ENCODE measurements around the gene LPAR3.
"Not testable (repeated sequence)": the region's sequence is repeated elsewhere in the genome, so short reads cannot be mapped to it uniquely, and the experiment has no call there.

The LPAR3 gene

GRCh38 chr1:84902727-84903126 is 9.7 kb upstream of the LPAR3 start:
- DNase-seq (ENCODE audit: low spot score): not testable (repeated sequence)

GRCh38 chr1:84899969-84900368 is 7.0 kb upstream of the LPAR3 start:
- no peak for DNase-seq (ENCODE audit: low spot score)

DNA sequence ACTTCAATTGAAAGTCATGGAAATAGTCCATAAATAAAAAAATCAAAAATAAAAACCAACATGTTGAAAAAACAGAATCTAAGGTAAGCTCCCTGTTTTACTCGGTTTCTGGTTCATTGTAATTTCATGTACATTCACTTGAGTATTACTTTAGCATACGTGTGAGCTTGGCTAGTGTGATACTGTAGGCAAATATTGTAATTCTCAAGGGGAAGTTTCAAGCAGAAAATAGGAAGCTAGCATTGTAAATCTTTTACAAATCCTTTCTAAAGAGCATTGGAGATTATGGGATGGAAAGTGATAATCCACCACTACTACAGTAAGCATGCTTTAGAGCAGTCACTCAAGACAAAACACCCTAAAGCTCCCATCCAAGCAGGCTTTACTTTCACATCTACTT is 3.3 kb upstream of the LPAR3 start:
- no peak for DNase-seq (ENCODE audit: low spot score)

GRCh38 chr1:84890566-84890965 is 2.4 kb downstream of the LPAR3 start:
- DNase-seq (ENCODE audit: low spot score): no peak

DNA sequence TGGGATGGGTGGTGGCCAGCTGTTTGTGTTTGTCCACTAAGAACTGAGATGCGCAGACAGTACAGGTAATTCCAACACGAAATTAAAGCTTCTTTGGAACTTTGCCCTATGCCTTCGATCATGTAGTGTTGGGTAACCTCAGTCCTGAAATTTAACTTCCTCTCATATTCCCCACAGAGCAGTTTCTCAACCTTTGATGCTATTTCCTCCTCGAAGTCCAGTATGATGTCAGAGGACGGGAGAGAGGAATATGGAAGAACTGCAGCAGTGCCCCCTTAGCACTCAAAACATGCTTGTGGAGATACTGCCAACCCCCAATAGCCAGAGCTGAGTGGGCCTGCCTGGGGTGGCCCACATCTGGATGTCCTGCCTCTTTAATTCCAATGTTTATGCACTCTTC is 3.6 kb downstream of the LPAR3 start:
- DNase-seq (ENCODE audit: low spot score): no peak

GRCh38 chr1:84888753-84889152 is 4.3 kb downstream of the LPAR3 start:
- no peak for DNase-seq (ENCODE audit: low spot score)

- no peak for DNase-seq (ENCODE audit: low spot score)
These were observed 5.6 kb downstream of the LPAR3 start for GRCh38 chr1:84887261-84887934.

DNA sequence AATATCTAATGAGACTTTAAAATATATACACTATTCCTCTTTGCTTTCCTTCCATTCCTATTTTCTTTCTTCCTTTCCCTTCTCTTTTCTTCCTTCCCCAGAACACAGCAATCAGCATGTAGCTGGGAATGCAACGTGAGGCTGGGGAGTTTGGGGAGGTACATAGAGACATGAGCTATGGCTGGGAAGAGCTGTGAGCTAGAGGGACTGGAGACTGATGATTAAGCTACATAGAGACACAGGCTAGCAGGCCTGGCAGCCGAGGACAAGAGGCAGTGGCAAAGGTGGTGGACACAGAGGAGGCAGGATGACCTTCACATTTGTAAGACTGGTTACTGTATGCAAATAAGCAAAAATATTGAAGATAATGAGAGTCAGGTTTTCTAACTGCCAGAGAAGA is 7.5 kb downstream of the LPAR3 start:
- no peak for DNase-seq (ENCODE audit: low spot score)

DNA sequence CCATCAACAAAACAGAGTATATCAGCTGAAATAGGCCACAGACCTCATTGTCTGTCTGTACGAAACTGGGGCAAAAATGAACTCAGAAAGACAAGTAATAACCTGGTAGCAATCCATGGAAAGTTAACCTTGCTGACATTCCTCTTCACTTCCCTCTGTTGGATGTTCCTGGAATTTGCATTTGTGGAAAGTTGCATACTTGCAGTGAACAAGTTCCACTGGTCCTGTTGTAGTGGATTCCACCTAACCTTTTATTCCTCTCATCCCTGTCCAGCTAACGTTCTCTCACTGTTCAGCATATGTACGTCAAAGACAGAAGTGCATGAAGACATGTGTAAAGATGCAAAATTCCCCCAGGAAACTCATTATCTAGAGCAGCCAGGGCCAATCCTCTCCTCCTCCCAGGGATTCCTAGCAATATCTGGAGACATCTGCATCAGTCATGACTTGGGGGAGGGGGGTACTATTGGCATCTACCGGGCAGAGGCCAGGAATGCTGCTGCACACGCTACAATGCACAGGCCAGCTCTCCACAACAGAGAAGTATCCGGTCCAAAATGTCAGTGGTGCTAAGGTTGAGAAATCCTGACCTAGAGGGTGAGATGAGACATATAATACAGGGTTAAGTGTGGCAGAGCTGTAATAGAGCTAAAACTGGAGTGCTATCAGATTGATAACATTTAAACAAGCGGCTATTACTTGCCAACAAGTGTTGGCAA is 8.2 kb downstream of the LPAR3 start:
- DNase-seq (ENCODE audit: low spot score): no peak

DNA sequence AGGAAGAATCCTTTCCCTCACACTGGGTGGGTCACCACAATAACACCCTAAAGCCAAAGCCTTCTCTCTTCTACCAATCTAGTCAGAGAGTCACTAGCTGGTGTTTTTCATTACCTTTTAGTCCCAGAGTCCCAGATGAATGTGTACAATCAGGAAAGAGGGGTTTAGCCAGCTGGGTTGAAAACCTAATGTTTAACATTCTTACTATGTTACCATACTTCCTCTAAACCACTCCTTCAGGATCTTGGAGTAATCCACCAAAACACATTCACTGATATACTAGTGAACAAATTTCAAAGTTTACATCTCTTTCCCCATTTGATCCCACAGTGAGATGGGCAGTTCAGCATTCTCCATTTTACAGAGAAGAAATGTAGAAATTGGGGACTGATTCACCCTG is 9.7 kb downstream of the LPAR3 start:
- DNase-seq (ENCODE audit: low spot score): no peak

DNA sequence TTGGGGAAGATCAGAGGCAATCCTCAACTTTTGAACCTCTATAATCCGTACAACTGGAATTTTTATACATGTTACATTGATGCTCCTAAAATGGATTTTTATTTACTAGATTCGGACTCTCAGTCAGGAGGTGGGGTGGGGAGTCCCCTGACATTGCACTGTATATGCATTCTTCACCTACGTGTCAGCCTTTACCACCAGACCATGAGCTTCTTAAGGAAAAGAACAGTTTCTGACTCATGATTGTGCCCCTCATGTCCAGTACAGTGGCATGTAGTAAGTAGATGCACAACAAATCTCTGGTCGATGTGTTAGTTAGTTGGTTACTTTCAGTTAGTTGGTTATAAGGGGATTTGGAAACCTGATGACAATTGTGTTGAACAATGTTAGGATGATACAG is 15.4 kb downstream of the LPAR3 start:
- no peak for DNase-seq (ENCODE audit: low spot score)

DNA sequence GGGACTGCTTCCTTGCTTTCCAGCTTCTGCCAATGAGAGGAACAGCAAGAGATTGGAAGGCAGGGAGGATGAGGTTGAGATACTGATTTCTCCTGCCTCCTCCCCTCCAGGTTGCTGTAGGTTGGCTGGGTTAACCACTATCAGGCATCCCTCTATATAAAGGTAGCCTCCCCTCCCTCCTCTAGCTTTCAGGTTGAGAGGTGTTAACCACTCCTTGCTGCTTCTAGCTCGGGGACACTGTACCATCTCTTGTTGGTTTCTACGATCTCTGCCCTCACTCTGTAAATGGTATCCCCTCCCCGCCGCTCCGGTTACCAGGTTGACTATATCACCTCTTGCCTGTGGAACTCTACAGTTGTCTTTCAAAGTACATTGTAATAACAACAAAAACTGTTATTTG is 16.7 kb downstream of the LPAR3 start:
- no peak for DNase-seq (ENCODE audit: low spot score)

DNA sequence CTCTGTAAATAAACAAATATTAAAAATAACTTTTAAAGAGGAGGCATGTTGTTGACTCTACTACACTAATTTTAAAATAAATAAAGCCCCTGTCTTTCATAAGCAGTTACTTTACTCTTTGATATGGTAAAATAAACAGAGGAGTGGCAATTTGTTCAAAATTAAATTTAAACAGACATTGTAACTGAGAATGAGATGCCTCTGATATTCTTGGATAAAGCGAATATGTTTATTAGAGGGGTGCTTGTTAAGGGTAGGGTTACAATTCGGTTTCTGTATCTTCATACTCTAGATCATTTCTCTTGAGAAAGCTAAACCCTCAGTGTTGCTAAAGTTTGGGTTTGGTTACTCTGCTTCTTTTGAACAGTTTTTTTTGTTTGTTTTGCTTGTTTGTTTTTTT is 19.6 kb downstream of the LPAR3 start:
- DNase-seq (ENCODE audit: low spot score): no peak

DNA sequence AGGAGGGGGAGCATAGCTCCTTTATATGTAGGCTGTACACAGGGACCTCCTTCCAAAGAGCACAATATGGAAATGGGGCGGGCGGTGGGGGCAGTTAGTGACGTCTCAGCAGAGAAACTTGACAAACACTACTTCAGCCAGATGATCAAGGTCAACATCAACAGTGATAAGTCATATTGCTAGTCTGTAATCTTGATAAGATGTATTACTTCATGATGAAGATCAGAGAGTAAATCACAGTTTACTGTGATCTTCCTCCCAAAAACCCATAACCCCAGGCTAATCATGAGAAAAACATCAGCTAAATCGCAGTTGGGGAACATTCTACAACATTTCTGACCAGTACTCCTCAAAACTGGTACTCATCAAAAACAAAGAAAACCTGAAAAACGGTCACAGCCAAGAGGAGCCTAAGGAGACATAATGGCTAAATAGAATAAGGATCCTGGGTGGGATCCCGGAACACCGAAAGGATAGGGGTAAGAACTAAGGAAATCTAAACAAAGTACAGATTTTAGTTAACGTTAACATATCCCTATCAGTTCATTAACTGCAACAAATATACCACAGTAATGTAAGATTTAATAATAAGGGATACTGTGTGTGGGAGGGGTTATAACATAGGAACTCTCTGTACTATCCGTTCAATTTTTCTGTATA is 20.2 kb downstream of the LPAR3 start:
- no peak for DNase-seq (ENCODE audit: low spot score)

GRCh38 chr1:84871181-84871580 is 21.8 kb downstream of the LPAR3 start:
- no peak for DNase-seq (ENCODE audit: low spot score)

DNA sequence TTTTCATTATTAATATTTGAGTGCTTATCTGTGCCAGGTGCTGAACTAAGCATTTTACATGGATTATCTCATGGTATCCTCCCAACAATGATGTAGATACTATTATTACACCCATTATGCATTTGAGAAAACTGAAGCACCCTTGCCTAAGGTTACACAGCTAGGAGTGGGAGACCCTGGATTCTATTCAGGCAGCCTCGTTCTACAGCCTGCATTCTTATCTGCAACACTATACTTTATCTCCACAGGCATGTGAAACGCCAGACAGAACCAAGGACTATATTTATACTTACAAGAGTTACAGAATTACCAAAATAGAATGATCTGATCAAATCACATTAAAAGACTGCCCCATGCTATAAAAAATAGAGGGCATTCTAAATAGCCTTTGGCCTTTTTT is 22.4 kb downstream of the LPAR3 start:
- DNase-seq (ENCODE audit: low spot score): no peak

GRCh38 chr1:84869720-84870119 is 23.3 kb downstream of the LPAR3 start:
- no peak for DNase-seq (ENCODE audit: low spot score)

DNA sequence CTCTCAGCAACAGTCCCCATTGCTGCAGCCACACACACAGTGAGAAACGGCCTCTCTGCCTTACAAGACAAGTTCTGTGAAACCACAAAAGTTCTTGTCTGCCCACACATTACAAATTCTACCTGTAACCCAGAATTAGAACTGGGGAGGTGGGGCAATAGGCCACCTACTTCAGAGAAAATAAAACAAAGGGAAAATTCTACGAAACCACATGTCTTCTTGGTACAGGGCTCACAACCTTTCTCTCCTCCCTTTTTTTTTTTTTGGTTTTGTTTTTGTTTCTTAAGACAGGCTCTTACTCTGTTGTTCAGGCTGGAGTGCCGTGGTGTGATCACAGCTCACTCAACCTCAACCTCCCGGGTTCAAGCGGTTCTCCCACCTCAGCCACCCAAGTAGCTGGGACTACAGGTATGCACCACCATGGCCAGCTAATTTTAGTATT is 30.2 kb downstream of the LPAR3 start:
- DNase-seq (ENCODE audit: low spot score): no peak

GRCh38 chr1:84861988-84862644 is 30.9 kb downstream of the LPAR3 start:
- DNase-seq (ENCODE audit: low spot score): no peak

GRCh38 chr1:84861516-84861915 is 31.5 kb downstream of the LPAR3 start:
- no peak for DNase-seq (ENCODE audit: low spot score)

- DNase-seq (ENCODE audit: low spot score): no peak
These were observed 33.1 kb downstream of the LPAR3 start for GRCh38 chr1:84859866-84860265.

DNA sequence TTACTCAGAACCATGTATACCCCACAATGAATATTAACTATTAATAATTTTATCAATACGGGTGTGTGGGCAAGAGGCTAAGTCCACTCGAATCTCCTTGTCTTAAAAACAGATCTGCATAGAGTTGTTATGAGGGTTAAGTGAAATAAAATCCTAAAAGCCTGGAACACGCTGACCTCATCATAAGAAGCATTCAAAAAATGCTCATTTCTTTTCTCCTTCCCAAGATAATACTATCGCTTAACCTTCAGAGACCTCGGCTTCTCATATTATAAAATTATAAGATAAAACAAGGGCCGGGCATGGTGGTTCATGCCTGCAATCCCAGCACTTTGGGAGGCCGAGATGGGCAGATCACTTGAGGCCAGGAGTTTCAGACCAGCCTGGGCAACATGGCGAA is 35.1 kb downstream of the LPAR3 start:
- DNase-seq (ENCODE audit: low spot score): no peak

- no peak for DNase-seq (ENCODE audit: low spot score)
These were observed 36.2 kb downstream of the LPAR3 start for GRCh38 chr1:84856726-84857270.

Measured in hematopoietic multipotent progenitor cell treated with erythropoietin and hydrocortisone succinate and interleukin-3 and kit ligand, for 17 days (in vitro differentiated cells).